Esophagus muscularis mucosa (tissue), 3 donors: ENCODE results near the gene MAEA.

Experiments
- POLR2A ChIP-seq: fragments of 450-650 bp; IDR thresholded peaks from one replicate; pipeline ENCODE4 v1.6.1; 2017; ENCODE audit warnings: antibody characterized with exemption, moderate library complexity, mild to moderate bottlenecking, low read depth
- TF ChIP-seq, protein P1 (sequence below), 3 experiments: fragments of 200-600 bp in 2 of 3; fragments of 450-650 bp in 1 of 3; sonication (generic) in 2 of 3; IDR thresholded peaks; one replicate each; pipeline ENCODE4 v1.5.1; 2017 to 2019; ENCODE audit warnings: antibody characterized with exemption in 3 of 3, mild to moderate bottlenecking in 2 of 3, moderate library complexity in 1 of 3

DNA sequence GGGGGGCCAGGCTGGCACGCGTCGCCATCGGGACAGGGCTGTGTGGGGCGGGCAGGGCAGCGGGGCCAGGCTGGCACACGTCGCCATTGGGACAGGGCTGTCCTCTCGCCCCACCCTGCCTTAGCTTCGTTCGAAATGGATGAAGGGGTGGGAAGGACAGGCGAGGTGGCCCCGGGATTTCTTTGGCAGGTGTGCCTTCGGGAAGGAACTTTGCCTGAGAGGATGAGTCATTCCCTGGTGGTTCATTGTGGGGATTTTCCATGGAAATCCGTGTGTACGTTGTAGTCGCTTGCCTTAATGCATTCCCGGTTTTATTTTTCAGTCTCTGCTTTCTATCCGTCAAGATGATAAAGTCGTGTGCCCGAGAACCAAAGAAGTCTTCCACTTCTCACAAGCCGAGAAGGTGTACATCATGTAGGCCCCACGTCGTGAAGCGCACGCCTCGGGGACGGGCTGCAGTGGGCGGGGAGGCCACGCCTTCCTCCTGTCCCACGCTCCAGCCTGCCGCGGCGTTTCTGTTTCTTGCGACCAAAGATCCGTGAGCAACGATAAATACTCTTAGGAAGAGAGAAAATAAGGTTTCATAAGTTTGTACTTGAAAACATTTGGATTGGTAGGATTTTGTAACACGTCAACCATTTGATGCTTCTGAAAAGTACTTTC is 49.2 kb downstream of the MAEA start:
- TF ChIP-seq, protein P1, sequence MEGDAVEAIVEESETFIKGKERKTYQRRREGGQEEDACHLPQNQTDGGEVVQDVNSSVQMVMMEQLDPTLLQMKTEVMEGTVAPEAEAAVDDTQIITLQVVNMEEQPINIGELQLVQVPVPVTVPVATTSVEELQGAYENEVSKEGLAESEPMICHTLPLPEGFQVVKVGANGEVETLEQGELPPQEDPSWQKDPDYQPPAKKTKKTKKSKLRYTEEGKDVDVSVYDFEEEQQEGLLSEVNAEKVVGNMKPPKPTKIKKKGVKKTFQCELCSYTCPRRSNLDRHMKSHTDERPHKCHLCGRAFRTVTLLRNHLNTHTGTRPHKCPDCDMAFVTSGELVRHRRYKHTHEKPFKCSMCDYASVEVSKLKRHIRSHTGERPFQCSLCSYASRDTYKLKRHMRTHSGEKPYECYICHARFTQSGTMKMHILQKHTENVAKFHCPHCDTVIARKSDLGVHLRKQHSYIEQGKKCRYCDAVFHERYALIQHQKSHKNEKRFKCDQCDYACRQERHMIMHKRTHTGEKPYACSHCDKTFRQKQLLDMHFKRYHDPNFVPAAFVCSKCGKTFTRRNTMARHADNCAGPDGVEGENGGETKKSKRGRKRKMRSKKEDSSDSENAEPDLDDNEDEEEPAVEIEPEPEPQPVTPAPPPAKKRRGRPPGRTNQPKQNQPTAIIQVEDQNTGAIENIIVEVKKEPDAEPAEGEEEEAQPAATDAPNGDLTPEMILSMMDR (IDR thresholded peaks at IDR 0.05): no peak
- TF ChIP-seq POLR2A: no peak
